GM12891 (cell line): ENCODE measurements around the gene DAW1.

ENCODE experiments used
- DNase-seq: peaks from one replicate; pipeline ENCODE4 v3.0.0; 2011; ENCODE audit warnings: low spot score; ENCODE audit not compliant: insufficient read length
- FAIRE-seq: peaks from 2 replicates; lab custom pipeline; 2011; peaks lifted over from hg19 to GRCh38; lab: Jason Lieb, UNC
- PAX5 ChIP-seq: IDR thresholded peaks from 2 replicates; pipeline ENCODE4 v1.6.1; 2011; ENCODE audit warnings: low read length, moderate library complexity, mild to moderate bottlenecking; ENCODE audit not compliant: insufficient read depth, severe bottlenecking
- POLR2A ChIP-seq: IDR thresholded peaks from 2 replicates; pipeline ENCODE4 v1.6.1; 2011; ENCODE audit warnings: low read depth, low read length, control low read depth
- POLR2AphosphoS5 ChIP-seq: IDR thresholded peaks from 2 replicates; pipeline ENCODE4 v1.6.1; 2011; ENCODE audit warnings: low read depth, low read length, control low read depth
- POU2F2 ChIP-seq: IDR thresholded peaks from 2 replicates; pipeline ENCODE4 v1.6.1; 2011; ENCODE audit warnings: low read depth, mild to moderate bottlenecking, control low read depth, low read length, moderate library complexity
- SPI1 ChIP-seq: IDR thresholded peaks from 2 replicates; pipeline ENCODE4 v1.6.1; 2011; ENCODE audit warnings: low read depth, low read length, control low read depth
- TAF1 ChIP-seq: IDR thresholded peaks from 2 replicates; pipeline ENCODE4 v1.6.1; 2011; ENCODE audit warnings: low read depth, low read length, control low read depth

The DAW1 gene

DNA sequence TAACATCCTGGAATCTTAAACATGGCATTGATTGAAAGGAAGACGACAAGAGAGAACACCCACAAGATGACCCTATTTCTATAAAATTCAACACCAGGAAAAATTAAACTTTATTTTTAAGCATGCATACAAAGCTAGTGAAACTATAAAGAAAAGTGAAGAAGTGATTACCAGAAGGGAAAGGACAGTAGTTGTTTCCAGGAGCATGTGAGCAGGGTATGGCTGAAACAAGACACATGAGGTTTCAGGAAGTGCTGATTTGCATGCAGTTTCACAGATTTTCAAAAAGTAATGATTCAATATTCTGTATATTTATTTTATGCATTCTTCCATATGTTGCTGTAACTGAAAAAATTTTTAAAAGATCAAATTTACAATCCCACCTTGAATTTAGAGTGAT lies 24.6 kb upstream of the DAW1 start:
- no peak for TF ChIP-seq TAF1
- peak; percentile 53 for TF ChIP-seq POU2F2
- no peak for TF ChIP-seq PAX5
- no peak for TF ChIP-seq POLR2AphosphoS5
- no peak for TF ChIP-seq POLR2A
- peak; percentile 49 for TF ChIP-seq SPI1
- DNase-seq = peak; percentile 9
- no peak for FAIRE-seq

DNA sequence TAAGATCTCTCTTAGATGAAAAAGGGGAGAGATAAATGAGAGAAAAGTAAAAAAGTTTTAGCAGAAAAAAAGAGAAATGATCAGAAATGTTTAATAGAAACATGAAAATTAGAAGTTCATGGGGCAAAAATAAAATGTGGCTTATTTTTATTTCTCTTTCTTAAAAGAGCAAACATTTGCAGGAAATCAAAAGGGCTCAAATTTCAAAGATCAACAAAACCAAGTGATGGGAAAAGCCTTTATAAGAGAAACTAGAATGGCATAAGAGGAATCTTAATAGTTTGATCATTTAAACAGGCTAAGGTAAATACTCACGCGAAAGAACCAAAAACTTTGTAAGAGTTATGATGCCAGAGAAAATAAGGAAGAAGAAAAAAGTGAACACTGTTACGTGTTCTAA lies 23.3 kb upstream of the DAW1 start:
- TF ChIP-seq POLR2AphosphoS5 (no peak), TAF1 (no peak), POU2F2 (no peak), PAX5 (no peak), POLR2A (no peak), SPI1 (no peak)
- DNase-seq = no peak
- FAIRE-seq = no peak

DNA sequence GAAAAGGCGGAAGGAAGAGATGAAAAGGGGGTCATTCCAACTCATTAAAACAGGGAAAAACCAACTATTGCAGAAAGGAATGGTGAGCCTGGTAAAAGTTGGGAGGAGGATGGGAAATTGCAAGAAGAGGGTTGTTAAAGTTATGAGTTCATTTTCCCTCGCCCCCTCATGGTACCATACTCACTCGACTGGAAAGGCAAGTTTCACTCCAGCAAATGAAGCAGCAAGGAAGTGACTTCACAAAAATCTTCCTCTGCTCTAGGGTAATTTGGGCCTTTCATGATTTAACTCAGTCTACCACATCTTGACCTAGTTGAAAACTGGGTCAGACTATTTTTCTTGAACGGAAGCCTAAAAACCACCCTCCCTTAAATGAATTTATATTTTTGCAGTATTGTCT lies 22.8 kb upstream of the DAW1 start:
- peak; percentile 81 for FAIRE-seq
- TF ChIP-seq TAF1 (peak; percentile 50; the same call in 1 of the 2 replicates), POLR2A (no peak), PAX5 (no peak), POLR2AphosphoS5 (no peak), SPI1 (peak; percentile 68), POU2F2 (0 out of 2 replicates have a peak, but pooled peaks have one; percentile 51)
- peak; percentile 11 for DNase-seq

DNA sequence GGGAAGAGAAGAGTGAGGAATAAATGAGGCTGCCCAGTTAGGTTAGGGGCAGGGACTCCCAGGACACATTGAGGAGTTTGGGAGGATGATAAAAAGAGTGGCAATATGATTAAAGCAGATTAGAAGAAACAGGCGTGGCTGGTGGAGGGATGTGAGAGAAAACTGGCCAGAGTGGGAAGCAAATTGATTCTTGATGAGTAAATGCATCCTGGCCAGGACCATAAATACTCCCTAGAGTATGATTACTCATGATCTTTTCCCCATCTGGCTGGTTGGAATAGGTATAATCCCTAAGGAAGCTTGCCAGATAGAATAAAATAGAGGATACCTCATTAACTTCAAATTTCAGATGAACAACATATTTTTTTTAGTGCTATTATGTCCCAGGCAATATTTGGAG lies 21.5 kb upstream of the DAW1 start:
- FAIRE-seq (no peak), DNase-seq (no peak)
- TF ChIP-seq POU2F2 (no peak), SPI1 (no peak)

DNA sequence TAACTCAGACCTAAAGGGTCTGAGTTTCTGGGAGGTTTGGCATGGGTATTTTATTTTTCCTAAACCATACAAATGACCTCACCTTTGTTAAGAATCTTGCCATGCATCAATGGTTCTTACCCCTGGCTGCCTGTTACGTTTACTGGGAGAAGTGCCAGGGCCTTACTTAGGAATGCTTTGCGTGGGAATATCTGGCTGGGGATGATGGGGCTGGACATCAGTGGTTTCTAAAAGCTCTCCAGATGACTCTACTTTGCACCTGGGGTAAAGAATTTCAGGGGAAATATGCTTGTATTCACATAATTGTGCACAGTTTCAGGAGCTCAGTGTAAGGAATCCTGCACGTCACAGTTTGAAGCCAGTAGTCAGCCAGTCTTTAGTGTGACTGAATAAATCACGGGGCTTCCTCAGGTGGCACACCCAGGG lies 18.2 kb upstream of the DAW1 start:
- TF ChIP-seq POLR2A (no peak), POU2F2 (no peak), SPI1 (no peak), POLR2AphosphoS5 (no peak), PAX5 (no peak), TAF1 (no peak)
- FAIRE-seq (no peak), DNase-seq (no peak)

DNA sequence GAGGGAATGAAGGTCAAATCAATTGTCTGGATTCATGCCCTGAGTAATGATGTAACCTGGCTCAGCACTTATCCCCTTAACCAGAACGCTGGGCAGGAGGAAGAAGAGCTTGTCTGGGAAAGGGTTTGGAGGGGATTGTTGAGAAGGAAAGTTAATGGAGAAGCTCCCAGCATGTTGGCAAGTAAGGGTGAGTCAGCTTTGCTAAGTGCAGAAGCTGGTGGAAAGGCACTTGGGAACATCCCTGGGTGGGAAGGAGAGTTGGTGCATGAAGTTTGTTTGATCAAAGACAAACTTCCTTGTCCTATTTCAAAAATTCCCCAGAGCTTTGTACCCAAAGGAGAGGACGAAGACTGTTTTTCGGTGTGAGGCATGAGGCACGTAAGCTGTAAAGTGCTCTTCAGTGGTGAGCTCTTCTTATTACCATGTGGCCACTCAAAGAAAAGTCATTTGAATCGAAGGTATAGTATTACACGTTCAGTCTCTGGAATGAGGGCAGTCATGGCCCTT lies 17.6 kb upstream of the DAW1 start:
- DNase-seq (no peak), FAIRE-seq (no peak)
- TF ChIP-seq POU2F2 = no peak
- TF ChIP-seq POLR2AphosphoS5 = no peak
- no peak for TF ChIP-seq POLR2A
- TF ChIP-seq TAF1 = no peak
- no peak for TF ChIP-seq SPI1
- TF ChIP-seq PAX5 = no peak

DNA sequence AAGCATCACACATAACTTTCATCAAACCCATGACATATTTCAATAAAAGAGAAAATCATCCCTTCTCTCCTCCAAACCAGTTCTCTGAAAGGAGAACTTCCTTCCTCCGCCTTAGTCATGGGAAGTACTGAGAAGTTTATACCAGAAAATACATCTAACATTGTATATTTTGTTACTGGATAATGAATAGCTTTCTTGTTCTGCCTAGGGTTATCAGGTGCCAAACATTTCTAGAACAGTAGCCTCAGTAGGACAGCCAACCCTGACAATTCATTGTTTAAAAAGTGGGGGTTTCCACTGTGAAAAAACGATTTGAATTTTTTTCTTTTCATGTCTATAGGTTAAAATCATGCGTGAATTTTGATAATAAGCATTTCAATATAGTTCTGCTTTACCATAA lies 16.0 kb upstream of the DAW1 start:
- DNase-seq (no peak), FAIRE-seq (no peak)
- no peak for TF ChIP-seq SPI1
- no peak for TF ChIP-seq PAX5
- TF ChIP-seq POLR2A = no peak
- TF ChIP-seq POLR2AphosphoS5 = no peak
- no peak for TF ChIP-seq POU2F2
- TF ChIP-seq TAF1 = no peak

DNA sequence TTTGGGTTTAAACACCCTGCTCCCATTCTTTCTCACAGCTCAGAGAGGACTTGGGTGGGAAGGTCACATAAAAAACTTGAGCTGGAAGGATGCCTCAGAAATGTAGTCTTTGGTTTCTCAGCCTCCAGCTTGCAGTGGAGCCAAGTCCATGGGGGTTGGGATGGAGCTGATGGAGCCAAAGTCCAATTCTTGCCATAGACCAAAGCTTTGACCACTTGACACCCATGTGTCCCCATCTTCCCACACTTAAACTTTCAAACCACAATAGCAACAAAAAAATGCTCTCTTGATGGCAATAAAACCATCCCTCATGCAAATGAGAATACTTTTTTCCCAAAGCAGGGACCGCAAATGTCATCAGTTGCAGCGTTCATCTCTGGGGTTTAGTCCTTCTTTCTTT lies 14.7 kb upstream of the DAW1 start:
- FAIRE-seq (no peak), DNase-seq (no peak)
- no peak for TF ChIP-seq TAF1
- no peak for TF ChIP-seq PAX5
- no peak for TF ChIP-seq SPI1

DNA sequence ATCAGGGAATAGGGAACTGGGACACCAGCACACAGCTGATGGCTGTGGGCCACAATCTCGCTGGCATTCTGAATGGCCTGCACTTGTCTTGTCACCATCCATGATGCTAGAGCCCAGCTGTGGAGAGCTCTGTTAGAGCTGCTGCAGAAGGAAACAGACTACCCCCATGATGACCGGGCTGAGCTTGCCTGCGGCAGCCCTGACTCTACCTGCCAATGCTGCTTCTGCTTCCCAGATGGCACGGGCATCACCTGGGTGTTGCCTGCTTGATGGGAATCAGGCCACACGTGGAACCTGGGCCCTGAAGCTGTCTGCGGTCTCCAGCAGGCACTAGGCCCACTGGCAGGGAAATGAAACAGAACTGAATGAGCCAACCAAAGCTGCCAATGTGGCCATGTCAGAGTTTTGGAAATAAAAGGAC lies 11.2 kb upstream of the DAW1 start:
- FAIRE-seq = no peak
- no peak for TF ChIP-seq TAF1
- TF ChIP-seq SPI1 = 0 out of 2 replicates have a peak, but pooled peaks have one; percentile 38
- no peak for DNase-seq

DNA sequence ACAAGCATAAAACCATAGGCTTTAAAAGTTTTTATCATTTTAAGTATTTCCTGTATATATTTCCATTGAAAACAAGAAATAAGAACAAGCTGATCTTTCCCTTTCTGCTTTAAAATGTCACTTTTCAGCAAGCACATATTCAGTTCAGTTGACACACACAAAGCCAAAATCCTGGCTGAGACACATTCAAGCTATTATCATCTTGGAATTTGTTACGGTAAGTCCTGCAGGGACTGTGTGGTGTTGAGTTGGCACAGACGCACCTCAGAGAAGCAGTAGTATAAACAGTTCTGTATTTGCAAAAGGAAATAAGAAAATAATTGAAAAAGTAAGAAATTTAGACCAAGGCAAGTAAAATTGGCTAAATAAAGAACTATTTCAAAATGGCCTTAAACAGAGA lies 10.4 kb upstream of the DAW1 start:
- TF ChIP-seq PAX5 (no peak), TAF1 (no peak)
- FAIRE-seq = no peak

DNA sequence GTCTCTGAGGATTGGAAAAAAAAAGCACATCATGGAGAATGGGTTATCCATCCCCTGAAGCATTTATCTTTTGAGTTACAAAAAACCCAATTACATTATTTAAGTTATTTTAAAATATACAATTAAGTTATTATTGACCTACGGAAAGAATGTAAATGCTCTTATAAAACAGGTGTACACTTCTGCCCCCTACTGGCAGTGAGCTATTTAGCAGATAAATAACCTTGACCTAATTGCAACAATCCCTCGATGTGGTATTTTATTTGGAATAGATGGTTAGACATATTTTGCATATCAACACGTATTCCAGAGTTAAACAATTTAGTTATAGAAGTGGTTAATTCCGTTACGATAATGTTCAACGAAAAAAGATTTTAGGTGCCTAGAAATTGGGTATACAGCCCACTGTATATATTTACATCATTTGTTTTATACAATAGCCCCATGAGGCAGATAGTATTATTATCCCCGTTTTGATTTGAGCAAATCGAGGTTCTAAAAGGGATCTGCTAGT lies 9.1 kb upstream of the DAW1 start:
- DNase-seq (peak; percentile 20), FAIRE-seq (peak; percentile 70)
- TF ChIP-seq POU2F2 (no peak), POLR2AphosphoS5 (no peak), POLR2A (no peak), SPI1 (no peak), TAF1 (no peak), PAX5 (no peak)

More for the DNA sequence above, 10.4 kb upstream of the DAW1 start:
- no peak for DNase-seq
